Endothelial cell of umbilical vein (primary cell): ENCODE data around the gene THSD4. TPM values are rescaled to one million over a fixed set of nuclear protein-coding genes. Genes with fewer than 3 reads are reported as not detected.

Experiments used
- BruUV-seq: library from RNA; stranded (reverse); fragments of 400-500 nt; replicated peaks from 2 replicates; lab custom pipeline; 2021; lab: Mats Ljungman, UMichigan
- CTCF ChIA-PET: fragments of 300-600, 350-600 bp; sonication (Branson Sonifier 250); formaldehyde crosslinking; loops from one replicate; lab custom pipeline; 2021; ENCODE audit warnings: antibody characterized with exemption, inconsistent platforms; lab: Charles Lee
- POLR2A ChIA-PET: fragments of 300-600, 350-600 bp; sonication (Branson Sonifier 250); formaldehyde crosslinking; loops from one replicate; lab custom pipeline; 2021; ENCODE audit warnings: antibody characterized with exemption, inconsistent platforms; lab: Charles Lee
- DNase-seq: peaks from one replicate; pipeline ENCODE4 v3.0.0-alpha.2; 2011; ENCODE audit warnings: low read depth, low spot score
- FAIRE-seq: peaks from 2 replicates; lab custom pipeline; 2011; peaks lifted over from hg19 to GRCh38; lab: Jason Lieb, UNC
- H2AFZ ChIP-seq: 2 replicates; pipeline ENCODE4 v1.6.0; 2012; ENCODE audit warnings: low read depth, low read length, control low read depth, inconsistent platforms
- H3K27ac ChIP-seq: 2 replicates; pipeline ENCODE4 v1.5.1; 2011; ENCODE audit warnings: low read depth, mild to moderate bottlenecking, control low read depth, low read length, moderate library complexity; ENCODE audit not compliant: insufficient read depth
- H3K27me3 ChIP-seq, 2 experiments: 2 replicates each; pipeline versions ENCODE4 v1.6.0 to v1.6.1; 2011; ENCODE audit warnings: low read length in 2 of 2, mixed read lengths in 1 of 2; ENCODE audit not compliant: control insufficient read depth in 2 of 2, insufficient read depth in 2 of 2
- H3K36me3 ChIP-seq, 2 experiments: 2 replicates in 1 of 2; 3 replicates in 1 of 2; pipeline ENCODE4 v1.5.1; 2011; ENCODE audit warnings: low read length in 2 of 2, mild to moderate bottlenecking in 1 of 2, moderate library complexity in 1 of 2; ENCODE audit not compliant: control insufficient read depth in 2 of 2, insufficient read depth in 2 of 2; ENCODE audit errors: extremely low read depth in 1 of 2
- H3K4me1 ChIP-seq: 3 replicates; pipeline ENCODE4 v1.5.1; 2011; ENCODE audit warnings: mild to moderate bottlenecking, low read length; ENCODE audit not compliant: control insufficient read depth, insufficient read depth; ENCODE audit errors: extremely low read depth
- H3K4me2 ChIP-seq: 2 replicates; pipeline ENCODE4 v1.6.1; 2011; ENCODE audit warnings: low read length, control low read depth, mixed read lengths; ENCODE audit not compliant: insufficient read depth
- H3K4me3 ChIP-seq, 3 experiments: fragments of 200-600 bp in 1 of 3; sonication (generic), shearing (Covaris generic) in 1 of 3; replicated peaks in 1 of 3; 2 replicates each; pipeline ENCODE4 v1.5.1; 2011 to 2016; ENCODE audit warnings: control low read depth in 3 of 3, low read length in 3 of 3, mild to moderate bottlenecking in 2 of 3, inconsistent platforms in 1 of 3, low read depth in 1 of 3, moderate library complexity in 1 of 3; ENCODE audit not compliant: insufficient read depth in 1 of 3
- H3K79me2 ChIP-seq: 2 replicates; pipeline ENCODE4 v1.6.0; 2012; ENCODE audit warnings: low read length, inconsistent platforms; ENCODE audit not compliant: control insufficient read depth, insufficient read depth
- H3K9ac ChIP-seq: replicated peaks from 2 replicates; pipeline ENCODE3; 2011; ENCODE audit warnings: low read length, control low read depth; ENCODE audit not compliant: insufficient read depth; ENCODE audit errors: extremely low read depth
- H3K9me1 ChIP-seq: replicated peaks from 3 replicates; pipeline ENCODE4 v1.6.0; 2011; ENCODE audit warnings: mild to moderate bottlenecking, low read length; ENCODE audit not compliant: control insufficient read depth, insufficient read depth; ENCODE audit errors: extremely low read depth
- H3K9me3 ChIP-seq: replicated peaks from 2 replicates; pipeline ENCODE4 v1.5.1; 2012; ENCODE audit warnings: low read length, inconsistent platforms; ENCODE audit not compliant: control insufficient read depth, insufficient read depth
- H4K20me1 ChIP-seq: replicated peaks from 2 replicates; pipeline ENCODE3; 2011; ENCODE audit warnings: mild to moderate bottlenecking, low read length; ENCODE audit not compliant: control insufficient read depth, insufficient read depth; ENCODE audit errors: extremely low read depth
- EZH2 ChIP-seq: IDR thresholded peaks from 2 replicates; pipeline ENCODE4 v1.6.1; 2012; ENCODE audit warnings: borderline replicate concordance, low read depth, mild to moderate bottlenecking, moderate library complexity, low read length, inconsistent platforms; ENCODE audit not compliant: severe bottlenecking
- FOS ChIP-seq: IDR thresholded peaks from 2 replicates; pipeline ENCODE4 v1.6.1; 2011; ENCODE audit warnings: mild to moderate bottlenecking, low read length, moderate library complexity, borderline replicate concordance; ENCODE audit not compliant: insufficient read depth
- GATA2 ChIP-seq: IDR thresholded peaks from 2 replicates; pipeline ENCODE4 v1.7.0; 2011; ENCODE audit warnings: low read depth, mild to moderate bottlenecking, moderate library complexity, mixed read lengths, low read length; ENCODE audit not compliant: insufficient read length, insufficient read depth
- JUN ChIP-seq: IDR thresholded peaks from 2 replicates; pipeline ENCODE4 v1.6.1; 2011; ENCODE audit warnings: borderline replicate concordance, low read depth; ENCODE audit not compliant: insufficient read length, insufficient read depth
- MYC ChIP-seq: IDR thresholded peaks from one replicate; pipeline ENCODE4 v1.6.1; 2011; ENCODE audit warnings: mild to moderate bottlenecking, low read depth, low read length
- POLR2A ChIP-seq: IDR thresholded peaks from 2 replicates; pipeline ENCODE4 v1.6.1; 2012; ENCODE audit warnings: low read depth, mild to moderate bottlenecking, control low read depth, low read length
- POLR2AphosphoS5 ChIP-seq: IDR thresholded peaks from 2 replicates; pipeline ENCODE4 v1.6.1; 2012; ENCODE audit warnings: low read depth, mild to moderate bottlenecking, control low read depth, low read length, moderate library complexity; ENCODE audit not compliant: insufficient read depth
- dilution Hi-C: fragments of 300-500 bp; cut with MboI; formaldehyde crosslinking; loops from one replicate; pipeline ENCODE4 v1.15.0; 2019; ENCODE audit warnings: low sequenced_read_pairs; ENCODE audit not compliant: extremely low pct_ligation_motif_present
- intact Hi-C: fragments of 100-400 bp; cut with micrococcal nuclease; formaldehyde crosslinking; loops from one replicate; pipeline ENCODE4 v1.10.0; 2022
- polyA plus RNA-seq, 4 experiments: library from polyadenylated mRNA; depleted of rRNA in 3 of 4; stranded (reverse) in 3 of 4; unstranded in 1 of 4; fragments of >200 nt; gene quantifications; 2 replicates each; pipeline versions ENCODE4 v1.2.1 to v1.2.3, GENCODE V29; 2011 to 2012; ENCODE audit warnings: missing spikeins in 1 of 4
- total RNA-seq: library from RNA; stranded (reverse); gene quantifications from 2 replicates; pipeline ENCODE4 v1.2.3, GENCODE V29; 2021
- TF ChIP-seq, protein P1 (sequence below), 2 donors: IDR thresholded peaks; 1 replicate in 1 of 2; 2 replicates in 1 of 2; pipeline ENCODE4 v1.5.1; 2011; ENCODE audit warnings: low read length in 2 of 2, mild to moderate bottlenecking in 2 of 2, moderate library complexity in 2 of 2, control low read depth in 1 of 2, inconsistent platforms in 1 of 2, low read depth in 1 of 2; ENCODE audit not compliant: insufficient read depth in 1 of 2; ENCODE audit errors: extremely low read depth in 1 of 2
- TF ChIP-seq, protein P2 (sequence below): IDR thresholded peaks from 2 replicates; pipeline ENCODE4 v1.6.1; 2011; ENCODE audit not compliant: insufficient read depth, insufficient read length

The THSD4 gene
- total and polyA plus RNA-seq, 2 donors (not counting 3 experiments of a cell fraction or from before 2014, with no cell fraction given): 9.9 to 25.4 TPM

DNA sequence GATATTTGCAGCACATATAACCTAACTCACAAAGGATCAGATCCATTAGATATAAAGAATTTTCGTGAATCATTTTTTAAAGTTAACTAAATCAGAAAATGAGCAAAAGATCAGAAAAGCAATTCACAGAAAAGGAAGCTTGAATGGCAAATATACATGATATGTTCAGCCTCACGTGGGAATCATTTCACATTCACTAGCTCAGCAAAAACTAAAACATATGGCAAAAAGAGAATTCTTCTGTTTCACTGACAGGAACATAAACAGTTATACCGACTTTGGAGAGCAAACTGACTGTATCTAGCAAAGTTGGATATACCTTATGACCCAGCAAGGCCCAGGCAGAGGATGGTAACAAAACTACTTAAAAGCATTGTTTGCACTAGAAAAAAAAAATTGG, 661.0 kb downstream of the THSD4 start:
- H3K4me2 ChIP-seq: no peak overlapping the region
- ChIA-PET CTCF (interaction anchor here (1.6 kb wide), 1 partner anchor 24 kb away, joined by 13 read pairs; no protein-coding TSS in a partner anchor), POLR2A (no interaction called here)
- dilution Hi-C loops: no loop called here
- no peaks in the 10 kb centered on the region for H3K27me3 ChIP-seq
- H3K9me1 ChIP-seq: no peaks in the 10 kb centered on the region
- intact Hi-C loops: no loop called here
- H3K79me2 ChIP-seq: no peaks in the 10 kb centered on the region
- H3K4me1 ChIP-seq: peaks cover 16% of the 10 kb centered on the region
- no peak overlapping the region for H3K9ac ChIP-seq
- no peaks in the 10 kb centered on the region for H4K20me1 ChIP-seq
- H3K36me3 ChIP-seq: no peaks in the 10 kb centered on the region
- TF ChIP-seq FOS: no peak
- TF ChIP-seq GATA2: no peak
- TF ChIP-seq, protein P1, sequence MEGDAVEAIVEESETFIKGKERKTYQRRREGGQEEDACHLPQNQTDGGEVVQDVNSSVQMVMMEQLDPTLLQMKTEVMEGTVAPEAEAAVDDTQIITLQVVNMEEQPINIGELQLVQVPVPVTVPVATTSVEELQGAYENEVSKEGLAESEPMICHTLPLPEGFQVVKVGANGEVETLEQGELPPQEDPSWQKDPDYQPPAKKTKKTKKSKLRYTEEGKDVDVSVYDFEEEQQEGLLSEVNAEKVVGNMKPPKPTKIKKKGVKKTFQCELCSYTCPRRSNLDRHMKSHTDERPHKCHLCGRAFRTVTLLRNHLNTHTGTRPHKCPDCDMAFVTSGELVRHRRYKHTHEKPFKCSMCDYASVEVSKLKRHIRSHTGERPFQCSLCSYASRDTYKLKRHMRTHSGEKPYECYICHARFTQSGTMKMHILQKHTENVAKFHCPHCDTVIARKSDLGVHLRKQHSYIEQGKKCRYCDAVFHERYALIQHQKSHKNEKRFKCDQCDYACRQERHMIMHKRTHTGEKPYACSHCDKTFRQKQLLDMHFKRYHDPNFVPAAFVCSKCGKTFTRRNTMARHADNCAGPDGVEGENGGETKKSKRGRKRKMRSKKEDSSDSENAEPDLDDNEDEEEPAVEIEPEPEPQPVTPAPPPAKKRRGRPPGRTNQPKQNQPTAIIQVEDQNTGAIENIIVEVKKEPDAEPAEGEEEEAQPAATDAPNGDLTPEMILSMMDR (IDR thresholded peaks at IDR 0.05; ENCODE audit: extremely low read depth in 1 of 2, insufficient read depth in 1 of 2, low read depth in 1 of 2, low read length in 2 of 2): no peak
- TF ChIP-seq, protein P2, sequence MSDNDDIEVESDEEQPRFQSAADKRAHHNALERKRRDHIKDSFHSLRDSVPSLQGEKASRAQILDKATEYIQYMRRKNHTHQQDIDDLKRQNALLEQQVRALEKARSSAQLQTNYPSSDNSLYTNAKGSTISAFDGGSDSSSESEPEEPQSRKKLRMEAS: no peak
- no peak for TF ChIP-seq POLR2A
- TF ChIP-seq EZH2: no peak
- no peak for TF ChIP-seq MYC
- TF ChIP-seq POLR2AphosphoS5: no peak
- no peak for TF ChIP-seq JUN
- H3K4me3 ChIP-seq: no peak overlapping the region
- no peak overlapping the region for H2AFZ ChIP-seq
- no peak for FAIRE-seq
- DNase-seq: no peak
- H3K27ac ChIP-seq: no peak overlapping the region
- H3K9me3 ChIP-seq: no peaks in the 10 kb centered on the region
- BruUV-seq: no TSS peak
